Activated CD4-positive, alpha-beta T cell treated with anti-CD3 and anti-CD28 coated beads, Interleukin-2, amount 50 U/mL, for 48 hours (primary cell): ENCODE measurements around the gene ANO7.

Experiments used
- DNase-seq, 2 experiments: peaks; one replicate each; pipeline ENCODE4 v3.0.0-alpha.2; 2020

ANO7 gene

GRCh38 chr2:241230435-241230834, 42.0 kb downstream of the ANO7 start:
- no peak for DNase-seq

- DNase-seq, result no peak
Measured at GRCh38 chr2:241232736-241233575, 44.5 kb downstream of the ANO7 start.

GRCh38 chr2:241234066-241234790, 45.8 kb downstream of the ANO7 start:
- no peak for DNase-seq

- no peak for DNase-seq
Measured at GRCh38 chr2:241234962-241235740, 46.7 kb downstream of the ANO7 start.

- no peak for DNase-seq
Measured at GRCh38 chr2:241235859-241236593, 47.5 kb downstream of the ANO7 start.

GRCh38 chr2:241237047-241237446, 48.6 kb downstream of the ANO7 start:
- no peak for DNase-seq

GRCh38 chr2:241237949-241238371, 49.5 kb downstream of the ANO7 start:
- DNase-seq, result no peak

- DNase-seq, result no peak
Measured at GRCh38 chr2:241238693-241239198, 50.3 kb downstream of the ANO7 start.

- DNase-seq, result no peak
Measured at GRCh38 chr2:241239552-241240202, 51.2 kb downstream of the ANO7 start.

- DNase-seq, result no peak
Measured at GRCh38 chr2:241240320-241241004, 52.0 kb downstream of the ANO7 start.

GRCh38 chr2:241241669-241242068, 53.2 kb downstream of the ANO7 start:
- DNase-seq, result no peak

- no peak for DNase-seq
Measured at GRCh38 chr2:241242306-241242705, 53.8 kb downstream of the ANO7 start.

GRCh38 chr2:241244368-241244767, 55.9 kb downstream of the ANO7 start:
- DNase-seq, result no peak

- no peak for DNase-seq
Measured at GRCh38 chr2:241248289-241248688, 59.8 kb downstream of the ANO7 start.

- DNase-seq, result no peak
Measured at GRCh38 chr2:241248897-241249296, 60.4 kb downstream of the ANO7 start.

GRCh38 chr2:241249654-241250053, 61.2 kb downstream of the ANO7 start:
- DNase-seq, result no peak

GRCh38 chr2:241252778-241253475, 64.5 kb downstream of the ANO7 start:
- no peak for DNase-seq

- no peak for DNase-seq
Measured at GRCh38 chr2:241254904-241255351, 66.5 kb downstream of the ANO7 start.

- no peak for DNase-seq
Measured at GRCh38 chr2:241255542-241256167, 67.2 kb downstream of the ANO7 start.

- DNase-seq, result no peak
Measured at GRCh38 chr2:241256168-241256545, 67.7 kb downstream of the ANO7 start.
